ENCODE results near the gene GRK2. TPM values are rescaled to one million over a fixed set of nuclear protein-coding genes. Genes with fewer than 3 reads are reported as not detected.

Gene GRK2
- total RNA-seq, 6 experiments from 2014 or later = 24.5 to 43.9 (median 28.5) TPM

GRCh38 chr11:67320691-67321090 is 54.4 kb downstream of the GRK2 start:
- Histone ChIP-seq H3K4me1 (peaks cover 0 to 7% (median 0%) of the 10 kb centered on the region in 4 donors), H3K36me3 (no peaks in the 10 kb centered on the region), H3K4me3 (no peak overlapping the region), H3K27ac (no peak overlapping the region), H3K27me3 (no peaks in the 10 kb centered on the region), H3K9me3 (no peaks in the 10 kb centered on the region)
- WGBS (ENCODE audit: insufficient coverage, low coverage, low lambda C conversion rate, missing lambda C conversion rate) = 83% methylated on average over 1 of the region's 2 CpGs
- no peak for DNase-seq
- no peak for ATAC-seq
- intact Hi-C loops (cut with DNase I) = no loop called here
- TF ChIP-seq CTCF (IDR thresholded peaks at IDR 0.05) = no peak

DNA sequence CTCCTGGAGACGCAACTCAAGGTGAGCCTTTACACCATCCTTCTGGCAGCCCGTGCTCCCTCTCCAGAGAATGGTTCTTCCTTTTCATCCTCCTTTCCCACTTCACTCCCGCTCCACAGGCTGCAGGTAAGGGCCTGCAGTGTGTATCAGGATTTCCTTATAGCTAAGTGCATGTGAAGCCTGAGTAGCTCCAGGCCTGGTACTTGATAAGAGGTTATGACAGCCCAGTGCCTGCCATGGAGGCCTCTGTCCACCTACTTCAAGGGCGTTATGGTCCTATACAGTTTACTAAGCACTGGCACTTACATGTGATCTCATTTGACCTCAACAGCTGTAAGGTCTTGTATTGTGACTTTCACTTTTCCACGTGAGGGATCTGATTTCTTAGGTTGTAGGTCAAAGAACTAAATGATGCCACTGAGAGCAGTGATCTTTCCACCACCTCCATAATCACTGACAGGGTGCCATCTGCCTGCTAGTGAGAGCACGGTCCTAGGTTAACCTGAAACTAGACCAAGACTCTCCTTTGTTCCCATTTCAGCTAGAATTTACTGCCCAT is 55.1 kb downstream of the GRK2 start:
- intact Hi-C loops (cut with DNase I) = no loop called here
- no peak overlapping the region for H3K27ac ChIP-seq
- no peaks in the 10 kb centered on the region for H3K9me3 ChIP-seq
- no peak overlapping the region for H3K4me3 ChIP-seq
- no peaks in the 10 kb centered on the region for H3K36me3 ChIP-seq
- no peaks in the 10 kb centered on the region for H3K27me3 ChIP-seq
- ATAC-seq (no peak), DNase-seq (no peak)
- TF ChIP-seq POLR2A (IDR thresholded peaks at IDR 0.05) (no peak), CTCF (IDR thresholded peaks at IDR 0.05) (no peak)
- WGBS (ENCODE audit: insufficient coverage, low coverage, low lambda C conversion rate, missing lambda C conversion rate) = 96% methylated on average over 5 of the region's 6 CpGs
- H3K4me1 ChIP-seq = peaks cover 0 to 7% (median 0%) of the 10 kb centered on the region in 4 donors

DNA sequence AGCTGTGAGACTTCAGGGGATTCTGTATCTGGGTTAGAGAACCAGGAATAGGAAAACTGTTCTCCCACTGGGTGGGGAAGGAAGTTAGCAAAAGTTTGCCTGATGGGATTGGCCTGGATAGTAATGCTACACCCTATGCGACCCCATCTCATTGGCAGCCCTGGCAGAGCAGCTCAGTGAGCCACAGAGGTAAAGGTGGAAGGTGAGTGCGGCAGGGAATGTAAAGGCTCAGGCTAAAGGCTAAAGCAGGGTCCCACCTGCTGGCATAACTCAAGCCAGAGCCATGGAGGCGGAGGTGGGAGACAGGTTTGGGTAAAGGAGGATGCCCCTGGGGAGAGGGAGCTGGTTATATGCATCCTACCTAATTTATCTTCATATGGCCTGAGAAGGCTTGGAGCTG is 55.8 kb downstream of the GRK2 start:
- Histone ChIP-seq H3K27ac (no peak overlapping the region), H3K9me3 (no peaks in the 10 kb centered on the region), H3K4me1 (peaks cover 0 to 7% (median 0%) of the 10 kb centered on the region in 4 donors), H3K36me3 (no peaks in the 10 kb centered on the region), H3K27me3 (no peaks in the 10 kb centered on the region), H3K4me3 (no peak overlapping the region)
- WGBS (ENCODE audit: insufficient coverage, low coverage, low lambda C conversion rate, missing lambda C conversion rate) = 90% methylated on average over 2 of the region's 3 CpGs
- TF ChIP-seq POLR2A (IDR thresholded peaks at IDR 0.05) (no peak), CTCF (IDR thresholded peaks at IDR 0.05) (no peak)
- intact Hi-C loops (cut with DNase I) = no loop called here
- ATAC-seq (no peak), DNase-seq (no peak)

DNA sequence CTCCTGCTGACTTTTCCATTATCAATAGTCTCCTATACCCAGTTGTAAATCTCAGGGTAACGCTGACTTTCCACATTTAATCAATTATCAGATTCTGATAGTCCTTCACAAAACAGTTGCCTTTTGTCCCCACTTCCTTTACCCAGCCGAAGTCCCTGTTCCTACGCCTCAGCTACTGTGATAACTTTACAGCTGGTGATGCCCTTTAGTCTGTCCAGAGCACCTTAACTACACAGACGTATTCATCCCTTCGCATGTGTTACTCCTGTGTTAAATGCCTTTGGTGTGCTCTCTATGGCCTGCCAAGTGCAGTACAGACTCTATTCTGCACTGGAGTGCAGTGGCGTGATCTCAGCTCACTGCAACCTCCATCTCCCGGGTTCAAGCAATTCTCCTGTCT is 57.3 kb downstream of the GRK2 start:
- H3K4me1 ChIP-seq = peaks cover 0 to 3% (median 0%) of the 10 kb centered on the region in 4 donors
- no peaks in the 10 kb centered on the region for H3K9me3 ChIP-seq
- WGBS (ENCODE audit: insufficient coverage, low coverage, low lambda C conversion rate, missing lambda C conversion rate) = 81% methylated on average over 7 of the region's 7 CpGs
- intact Hi-C loops (cut with DNase I) = no loop called here
- H3K4me3 ChIP-seq = no peak overlapping the region
- no peak for TF ChIP-seq CTCF (IDR thresholded peaks at IDR 0.05)
- no peak for TF ChIP-seq POLR2A (IDR thresholded peaks at IDR 0.05)
- no peak overlapping the region for H3K27ac ChIP-seq
- H3K36me3 ChIP-seq = no peaks in the 10 kb centered on the region
- no peak for DNase-seq
- no peak for ATAC-seq
- no peaks in the 10 kb centered on the region for H3K27me3 ChIP-seq

All from right lobe of liver (tissue), 6 donors.